Stimulated activated CD4-positive, alpha-beta T cell treated with anti-CD3 and anti-CD28 coated beads, Interleukin-1b, Interleukin-23, amount 100 ng/mL, for 24 hours (primary cell): Measurements from ENCODE around the gene ICA1L.
"Not testable (repeated sequence)": the region's sequence is repeated elsewhere in the genome, so short reads cannot be mapped to it uniquely, and the experiment has no call there.

Source experiments
- DNase-seq, 4 experiments: peaks; one replicate each; pipeline ENCODE4 v3.0.0-alpha.2; 2020; ENCODE audit warnings: low read depth in 4 of 4, low spot score in 1 of 4

ICA1L gene

GRCh38 chr2:202847693-202848524, 23.7 kb downstream of the ICA1L start:
- no peak for DNase-seq

GRCh38 chr2:202844656-202845055, 26.9 kb downstream of the ICA1L start:
- no peak for DNase-seq

- DNase-seq: no peak
Observed at GRCh38 chr2:202842690-202843089, 28.9 kb downstream of the ICA1L start.

GRCh38 chr2:202841090-202841867, 30.3 kb downstream of the ICA1L start:
- DNase-seq: no peak

GRCh38 chr2:202831242-202832220, 40.0 kb downstream of the ICA1L start:
- peak in 1 of 4 experiments; percentile 14 for DNase-seq

- no peak for DNase-seq
Observed at GRCh38 chr2:202824901-202825300, 46.7 kb downstream of the ICA1L start.

- no peak for DNase-seq
Observed at GRCh38 chr2:202822411-202822810, 49.2 kb downstream of the ICA1L start.

DNA sequence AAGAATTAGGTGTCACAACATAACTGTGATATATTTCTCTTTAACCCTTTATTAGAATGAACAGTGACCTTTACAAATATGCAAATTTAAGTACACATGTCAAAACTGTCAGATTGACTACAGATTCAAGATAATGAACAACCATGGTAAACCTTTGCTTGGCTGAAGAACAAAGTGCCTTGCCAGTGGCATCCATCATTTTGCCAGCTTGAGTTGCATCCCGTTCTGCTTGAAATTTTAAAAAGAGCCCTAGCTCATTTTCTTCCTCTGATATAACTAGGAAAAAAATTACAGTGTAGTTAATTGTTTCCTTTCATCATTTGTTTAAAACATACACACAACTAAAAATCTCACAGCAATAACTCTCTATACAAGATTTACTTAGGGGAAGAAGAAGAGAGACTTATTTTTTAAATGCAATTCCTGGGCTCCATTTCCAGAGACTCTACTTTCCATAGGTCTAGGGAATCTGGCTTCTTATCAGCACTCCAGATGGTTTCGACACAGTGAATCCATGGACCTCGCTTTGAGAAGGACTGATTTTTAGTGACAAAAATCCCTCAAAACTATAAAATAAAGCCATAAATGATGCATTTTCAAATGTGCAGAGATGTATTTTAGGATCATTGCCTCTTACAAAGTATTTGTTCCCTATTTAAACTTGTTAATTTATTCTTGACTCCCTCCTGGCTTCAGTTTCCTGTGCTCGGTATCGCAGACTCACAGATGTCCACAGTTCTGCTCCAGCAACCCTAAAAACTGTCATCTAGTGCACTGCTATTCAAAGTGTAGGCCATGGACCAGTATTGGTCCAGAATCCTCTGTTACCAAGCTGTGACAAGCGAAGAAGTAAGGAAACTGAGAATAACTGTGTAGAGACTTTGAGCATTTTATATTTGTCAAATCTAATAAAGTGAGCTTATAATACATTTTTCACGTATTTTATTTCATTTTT, 50.1 kb downstream of the ICA1L start:
- DNase-seq: no peak

DNA sequence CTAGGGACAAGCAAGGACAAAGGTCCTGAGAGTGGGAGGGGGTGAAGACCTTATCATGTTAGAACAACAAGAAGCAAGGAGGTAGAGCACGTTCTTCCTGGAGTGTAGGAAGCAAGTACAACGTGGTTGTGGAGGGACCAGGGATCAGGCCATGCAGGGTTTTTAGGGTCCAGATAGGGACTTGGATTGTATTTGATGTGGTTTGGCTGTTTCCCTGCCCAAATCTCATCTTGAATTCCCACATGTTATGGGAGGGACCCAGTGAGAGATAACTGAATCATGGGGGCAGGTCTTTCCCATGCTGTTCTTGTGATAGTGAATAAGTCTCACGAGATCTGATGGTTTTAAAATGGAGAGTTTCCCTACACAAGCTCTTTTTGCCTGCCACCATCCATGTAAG, 53.2 kb downstream of the ICA1L start:
- DNase-seq: no peak

GRCh38 chr2:202817771-202818170, 53.8 kb downstream of the ICA1L start:
- DNase-seq: no peak

GRCh38 chr2:202815548-202816360, 55.8 kb downstream of the ICA1L start:
- no peak for DNase-seq

GRCh38 chr2:202814226-202814625, 57.3 kb downstream of the ICA1L start:
- no peak for DNase-seq

- no peak for DNase-seq
Observed at GRCh38 chr2:202813387-202813786, 58.2 kb downstream of the ICA1L start.

GRCh38 chr2:202808754-202809153, 62.8 kb downstream of the ICA1L start:
- DNase-seq: no peak

- DNase-seq: not testable (repeated sequence)
Observed at GRCh38 chr2:202807431-202808138, 64.0 kb downstream of the ICA1L start.

- not testable (repeated sequence) for DNase-seq
Observed at GRCh38 chr2:202805911-202806310, 65.7 kb downstream of the ICA1L start.

- DNase-seq: no peak
Observed at GRCh38 chr2:202797944-202798343, 73.6 kb downstream of the ICA1L start.

DNA sequence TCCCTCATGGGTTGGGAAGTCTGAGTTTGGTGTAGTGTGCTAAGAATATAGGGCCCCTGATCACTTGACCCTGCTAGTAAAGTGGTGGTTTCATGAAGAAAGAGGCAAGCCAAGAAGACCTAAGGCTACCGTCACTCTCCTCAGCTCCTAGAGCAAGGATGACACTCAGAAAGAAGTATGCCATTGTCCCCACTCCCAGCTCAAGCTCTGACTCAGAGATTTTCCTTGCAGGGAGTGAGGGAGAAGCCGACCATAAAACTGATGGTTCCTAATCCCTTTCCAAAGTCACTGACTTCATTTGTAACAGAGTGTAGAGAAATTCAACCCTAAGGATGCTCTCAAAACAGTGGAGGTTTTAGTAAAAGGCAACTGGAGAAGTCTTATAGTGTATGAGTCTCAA, 80.9 kb downstream of the ICA1L start:
- DNase-seq: no peak

- DNase-seq: no peak
Observed at GRCh38 chr2:202786842-202787241, 84.7 kb downstream of the ICA1L start.
